Trophoblast cell (in vitro differentiated cells and primary cell): ENCODE results near the gene INKA2.

ENCODE experiments used
- DNase-seq, 2 donors: peaks; one replicate each; pipeline ENCODE4 v3.0.0-alpha.2; 2016
- H2AFZ ChIP-seq: 2 replicates; pipeline ENCODE4 v1.6.1; 2013; ENCODE audit warnings: low read length, moderate library complexity, mild to moderate bottlenecking; ENCODE audit not compliant: insufficient read depth, poor library complexity
- H2AK5ac ChIP-seq: 2 replicates; pipeline ENCODE4 v1.6.1; 2013; ENCODE audit warnings: mild to moderate bottlenecking, low read length
- H2BK120ac ChIP-seq: 2 replicates; pipeline ENCODE4 v1.6.1; 2013; ENCODE audit warnings: low read length, mild to moderate bottlenecking, moderate library complexity; ENCODE audit not compliant: insufficient read depth, poor library complexity
- H2BK12ac ChIP-seq: 2 replicates; pipeline ENCODE4 v1.6.1; 2013; ENCODE audit warnings: mild to moderate bottlenecking, low read length, moderate library complexity
- H2BK5ac ChIP-seq: 2 replicates; pipeline ENCODE4 v1.6.1; 2013; ENCODE audit warnings: low read length, low read depth, moderate library complexity, mild to moderate bottlenecking; ENCODE audit not compliant: poor library complexity
- H3K14ac ChIP-seq: 2 replicates; pipeline ENCODE4 v1.6.1; 2013; ENCODE audit warnings: mild to moderate bottlenecking, low read length
- H3K18ac ChIP-seq: 2 replicates; pipeline ENCODE4 v1.6.1; 2013; ENCODE audit warnings: mild to moderate bottlenecking, low read length
- H3K23ac ChIP-seq: 2 replicates; pipeline ENCODE4 v1.6.1; 2013; ENCODE audit warnings: low read length
- H3K27ac ChIP-seq: 2 replicates; pipeline ENCODE4 v1.5.1; 2013; ENCODE audit warnings: low read depth, mild to moderate bottlenecking, inconsistent platforms, low read length, moderate library complexity
- H3K27me3 ChIP-seq: 2 replicates; pipeline ENCODE4 v1.6.1; 2013; ENCODE audit warnings: inconsistent platforms, mild to moderate bottlenecking, low read length, moderate library complexity; ENCODE audit not compliant: insufficient read depth
- H3K36me3 ChIP-seq, 2 experiments: 1 replicate in 1 of 2; 2 replicates in 1 of 2; pipeline ENCODE4 v1.6.1; 2013; ENCODE audit warnings: low read length in 2 of 2, mild to moderate bottlenecking in 2 of 2, moderate library complexity in 1 of 2; ENCODE audit not compliant: insufficient read depth in 2 of 2, control insufficient read depth in 1 of 2
- H3K4ac ChIP-seq: 2 replicates; pipeline ENCODE4 v1.6.1; 2013; ENCODE audit warnings: low read depth, mild to moderate bottlenecking, low read length, moderate library complexity
- H3K4me1 ChIP-seq, 2 experiments: 1 replicate in 1 of 2; 2 replicates in 1 of 2; pipeline ENCODE4 v1.6.1; 2013; ENCODE audit warnings: low read length in 2 of 2, mild to moderate bottlenecking in 2 of 2, moderate library complexity in 1 of 2; ENCODE audit not compliant: insufficient read depth in 2 of 2, control insufficient read depth in 1 of 2
- H3K4me2 ChIP-seq: 2 replicates; pipeline ENCODE4 v1.6.1; 2013; ENCODE audit warnings: inconsistent platforms, mild to moderate bottlenecking, low read length, moderate library complexity
- H3K4me3 ChIP-seq: 2 replicates; pipeline ENCODE4 v1.5.1; 2013; ENCODE audit warnings: mild to moderate bottlenecking, low read depth, low read length, inconsistent platforms
- H3K79me1 ChIP-seq: one replicate; pipeline ENCODE4 v1.6.1; 2013; ENCODE audit warnings: low read length
- H3K79me2 ChIP-seq: 2 replicates; pipeline ENCODE4 v1.6.1; 2013; ENCODE audit warnings: low read length, mild to moderate bottlenecking; ENCODE audit not compliant: control insufficient read depth, insufficient read depth, poor library complexity
- H3K9ac ChIP-seq: 2 replicates; pipeline ENCODE4 v1.6.1; 2013; ENCODE audit warnings: mild to moderate bottlenecking, low read length
- H3K9me3 ChIP-seq: 2 replicates; pipeline ENCODE4 v1.6.1; 2013; ENCODE audit warnings: low read depth, mild to moderate bottlenecking, control low read depth, inconsistent platforms, low read length; ENCODE audit not compliant: insufficient read depth
- H4K12ac ChIP-seq: 2 replicates; pipeline ENCODE4 v1.6.1; 2013; ENCODE audit warnings: low read depth, mild to moderate bottlenecking, low read length, moderate library complexity
- H4K8ac ChIP-seq: 2 replicates; pipeline ENCODE4 v1.6.1; 2013; ENCODE audit warnings: low read depth, mild to moderate bottlenecking, low read length, moderate library complexity
- H4K91ac ChIP-seq: one replicate; pipeline ENCODE4 v1.6.1; 2013; ENCODE audit warnings: low read depth, mild to moderate bottlenecking, low read length, moderate library complexity
- WGBS: extraction: QIAGEN DNeasy Blood & Tissue Kit; methylation state at CpG from one replicate; pipeline ENCODE4 v1.1.7; 2013; ENCODE audit warnings: missing lambda C conversion rate; ENCODE audit not compliant: insufficient read length, insufficient coverage; ENCODE audit errors: extremely low coverage; 5-methylcytosine and 5-hydroxymethylcytosine counted together

INKA2 gene

DNA sequence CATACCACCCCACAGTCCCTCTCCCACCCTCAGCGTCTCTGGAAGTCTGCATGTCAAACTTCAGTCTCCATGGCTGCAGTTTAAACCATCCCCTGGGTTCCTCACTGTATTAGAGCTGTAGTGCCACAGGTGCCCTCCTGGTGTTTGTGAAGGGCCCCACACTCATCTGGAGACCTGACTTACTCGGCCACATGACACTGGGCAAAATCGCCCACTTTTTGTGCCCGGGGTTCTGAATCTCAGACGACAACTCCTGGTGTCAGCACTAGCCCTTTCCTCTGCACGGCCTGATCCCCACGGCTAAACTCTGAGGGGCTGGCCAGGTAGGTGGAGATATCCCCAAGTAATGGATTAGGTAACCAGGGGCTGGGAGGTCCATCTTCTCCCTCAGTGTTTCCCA is 6.5 kb downstream of the INKA2 start:
- H2BK12ac ChIP-seq = no peak overlapping the region
- no peak overlapping the region for H3K14ac ChIP-seq
- no peaks in the 10 kb centered on the region for H3K79me1 ChIP-seq
- peaks cover 5% of the 10 kb centered on the region for H3K27me3 ChIP-seq
- no peak overlapping the region for H2BK5ac ChIP-seq
- no peak overlapping the region for H4K8ac ChIP-seq
- WGBS = no CpG with 5 or more reads among the region's 7 CpGs
- H3K9me3 ChIP-seq = peaks cover 2% of the 10 kb centered on the region
- peaks cover 2 to 4% of the 10 kb centered on the region in 2 experiments for H3K4me1 ChIP-seq
- H3K23ac ChIP-seq = no peak overlapping the region
- H3K9ac ChIP-seq = no peak overlapping the region
- H2AK5ac ChIP-seq = no peak overlapping the region
- no peak overlapping the region for H3K4me3 ChIP-seq
- no peak overlapping the region for H3K4me2 ChIP-seq
- no peak overlapping the region for H2AFZ ChIP-seq
- no peak overlapping the region for H3K4ac ChIP-seq
- H3K79me2 ChIP-seq = no peaks in the 10 kb centered on the region
- H2BK120ac ChIP-seq = no peak overlapping the region
- no peak overlapping the region for H3K27ac ChIP-seq
- H4K91ac ChIP-seq = no peak overlapping the region
- H3K18ac ChIP-seq = no peak overlapping the region
- no peak for DNase-seq
- H3K36me3 ChIP-seq = no peaks in the 10 kb centered on the region
- H4K12ac ChIP-seq = no peak overlapping the region

DNA sequence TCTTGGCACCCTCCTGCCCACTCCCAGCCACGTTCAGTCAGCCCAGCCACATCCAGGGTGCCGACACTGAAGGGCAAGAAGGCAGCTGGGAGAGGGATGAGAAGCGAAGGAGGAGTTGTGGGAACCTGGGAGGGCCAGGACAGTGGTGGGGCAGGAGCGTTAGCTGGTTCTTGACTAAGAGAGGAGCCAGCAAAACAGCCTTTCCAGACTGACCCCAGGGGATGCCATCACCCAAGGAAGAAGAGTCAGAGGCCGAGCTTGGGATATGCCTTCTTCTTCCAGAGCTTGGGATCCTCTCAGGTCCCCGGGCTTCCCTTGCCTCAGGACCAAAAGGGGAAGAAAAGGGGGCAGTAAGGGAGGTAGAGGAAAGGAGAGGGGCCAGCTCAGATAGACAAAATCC is 7.2 kb downstream of the INKA2 start:
- Histone ChIP-seq H4K12ac (no peak overlapping the region), H2BK120ac (no peak overlapping the region), H2BK5ac (no peak overlapping the region), H3K23ac (no peak overlapping the region), H3K14ac (no peak overlapping the region), H3K27me3 (no peaks in the 10 kb centered on the region), H3K4me1 (peaks cover 2 to 4% of the 10 kb centered on the region in 2 experiments), H3K9me3 (peaks cover 2% of the 10 kb centered on the region), H3K36me3 (peaks cover 0 to 3% of the 10 kb centered on the region in 2 experiments), H3K4me2 (no peak overlapping the region), H3K4ac (no peak overlapping the region), H3K4me3 (no peak overlapping the region), H2BK12ac (no peak overlapping the region), H3K18ac (no peak overlapping the region), H4K8ac (no peak overlapping the region), H2AK5ac (no peak overlapping the region), H3K9ac (no peak overlapping the region), H3K79me1 (no peaks in the 10 kb centered on the region), H3K79me2 (no peaks in the 10 kb centered on the region), H4K91ac (no peak overlapping the region), H3K27ac (no peak overlapping the region), H2AFZ (no peak overlapping the region)
- WGBS = no CpG with 5 or more reads among the region's 6 CpGs
- DNase-seq = no peak

DNA sequence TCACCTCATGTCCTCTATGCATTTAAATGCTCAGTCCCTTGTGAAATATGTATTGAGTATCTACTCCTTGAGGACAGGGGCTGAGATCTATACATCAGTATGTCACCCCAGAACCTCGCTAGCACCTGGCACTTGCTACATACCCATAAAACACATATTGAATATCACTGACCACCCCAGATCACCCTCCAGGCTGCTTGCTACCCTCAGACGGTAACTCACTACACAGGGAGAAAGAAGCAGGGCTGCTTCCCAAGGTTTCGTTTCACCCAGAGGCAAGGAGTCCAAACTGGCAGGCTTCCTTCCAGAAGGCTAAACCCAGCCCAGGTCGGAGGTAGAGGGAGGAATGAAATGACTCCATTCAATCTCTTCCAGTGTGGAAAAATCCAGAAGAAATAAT is 8.5 kb downstream of the INKA2 start:
- Histone ChIP-seq H3K27me3 (no peaks in the 10 kb centered on the region), H2BK5ac (no peak overlapping the region), H2BK120ac (no peak overlapping the region), H3K23ac (no peak overlapping the region), H3K4me1 (peaks cover 2 to 4% of the 10 kb centered on the region in 2 experiments), H4K91ac (no peak overlapping the region), H3K27ac (no peak overlapping the region), H3K9ac (no peak overlapping the region), H2AK5ac (no peak overlapping the region), H3K14ac (no peak overlapping the region), H2AFZ (no peak overlapping the region), H3K36me3 (peaks cover 0 to 3% of the 10 kb centered on the region in 2 experiments), H3K79me2 (no peaks in the 10 kb centered on the region), H3K4me3 (no peak overlapping the region), H2BK12ac (no peak overlapping the region), H3K79me1 (no peaks in the 10 kb centered on the region), H3K4me2 (no peak overlapping the region), H3K18ac (no peak overlapping the region), H4K8ac (no peak overlapping the region), H3K9me3 (peaks cover under 1% of the 10 kb centered on the region), H4K12ac (no peak overlapping the region), H3K4ac (no peak overlapping the region)
- DNase-seq = no peak
- no CpG with 5 or more reads among the region's 4 CpGs for WGBS

DNA sequence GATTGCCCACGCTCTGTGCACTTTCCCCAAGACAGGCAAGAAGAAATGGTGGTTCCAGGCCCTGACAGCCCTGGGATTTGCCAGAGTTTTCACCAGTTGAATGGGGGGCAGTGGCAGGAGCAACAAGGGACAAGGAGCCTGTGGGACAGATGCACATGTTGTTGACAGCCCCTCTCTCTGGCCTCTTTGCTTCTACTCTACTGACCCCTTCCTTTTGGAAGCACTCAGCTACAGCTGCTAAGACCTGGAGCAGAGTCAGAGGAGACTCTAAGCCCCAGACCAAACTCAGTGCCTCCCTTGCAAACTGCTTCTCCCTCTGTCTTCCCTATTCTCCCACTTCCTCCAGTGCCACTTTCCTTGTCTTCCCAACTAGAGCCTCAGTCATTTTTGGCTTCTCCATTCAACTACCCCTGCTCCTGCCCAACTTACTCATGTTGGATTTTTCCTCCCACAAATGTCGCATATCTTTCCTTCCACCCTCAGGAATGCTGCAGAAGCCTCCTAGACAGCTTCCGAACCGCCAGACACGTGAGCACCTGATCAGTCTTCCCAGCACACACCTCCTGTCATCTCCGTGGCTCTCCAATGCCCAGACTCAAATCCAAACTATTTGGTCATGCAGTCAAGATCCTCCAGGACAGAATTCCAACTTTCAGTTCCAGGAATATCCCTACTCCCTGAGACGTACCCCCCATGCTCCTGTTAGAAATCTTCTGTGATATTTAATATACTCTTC is 9.1 kb downstream of the INKA2 start:
- Histone ChIP-seq H3K4me1 (peaks cover 2 to 4% of the 10 kb centered on the region in 2 experiments), H2AK5ac (no peak overlapping the region), H3K27ac (no peak overlapping the region), H3K4me2 (no peak overlapping the region), H3K9me3 (no peaks in the 10 kb centered on the region), H3K27me3 (no peaks in the 10 kb centered on the region), H3K36me3 (peaks cover 0 to 3% of the 10 kb centered on the region in 2 experiments), H2BK12ac (no peak overlapping the region), H3K79me1 (no peaks in the 10 kb centered on the region), H3K9ac (no peak overlapping the region), H4K8ac (no peak overlapping the region), H3K4ac (no peak overlapping the region), H3K14ac (no peak overlapping the region), H3K4me3 (no peak overlapping the region), H4K91ac (no peak overlapping the region), H2AFZ (no peak overlapping the region), H3K23ac (no peak overlapping the region), H2BK5ac (no peak overlapping the region), H2BK120ac (no peak overlapping the region), H3K18ac (no peak overlapping the region), H4K12ac (no peak overlapping the region), H3K79me2 (no peaks in the 10 kb centered on the region)
- no peak for DNase-seq
- WGBS = no CpG with 5 or more reads among the region's 7 CpGs
